Measurements from ENCODE around the gene DGKQ. TPM values are rescaled to one million over a fixed set of nuclear protein-coding genes. Genes with fewer than 3 reads are reported as not detected.

DGKQ gene
- total and polyA plus RNA-seq, 2 of the 13 experiments (the other 11 are each of a cell fraction or from before 2014, with no cell fraction given), result 4.5 to 7.2 TPM

DNA sequence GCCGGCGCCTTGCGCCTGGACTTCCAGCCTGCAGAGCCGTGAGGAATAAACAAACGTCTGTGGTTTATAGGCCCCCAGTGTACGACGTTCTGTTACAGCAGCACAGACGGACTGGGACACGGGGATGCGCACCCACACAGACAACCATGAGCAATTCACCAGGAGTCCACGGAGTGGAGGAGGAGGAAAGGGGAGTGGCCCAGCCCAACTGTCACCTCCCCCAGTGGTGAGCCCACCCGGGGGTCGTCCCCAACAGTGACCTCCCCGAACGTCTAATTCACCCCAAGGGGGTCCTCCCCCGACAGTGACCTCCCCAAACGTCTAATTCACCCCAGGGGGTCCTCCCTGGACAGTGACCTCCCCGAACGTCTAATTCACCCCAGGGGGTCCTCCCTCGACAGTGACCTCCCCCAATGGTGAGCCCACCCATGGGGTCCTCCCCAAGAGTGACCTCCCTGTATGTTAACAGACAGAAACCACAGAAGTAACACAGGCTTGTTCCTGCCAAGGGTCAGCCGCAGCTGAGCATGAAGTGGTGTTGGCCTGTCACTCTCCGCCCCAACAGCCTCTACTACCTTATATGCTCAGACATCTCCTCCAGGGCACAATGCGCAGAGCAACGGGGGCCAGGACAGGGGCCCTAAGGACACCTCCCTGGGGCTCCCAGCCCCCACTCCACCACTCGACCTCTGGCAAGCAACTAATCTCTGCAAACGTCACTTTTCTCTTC is 47.4 kb downstream of the DGKQ start:
- FAIRE-seq (no peak), DNase-seq (ENCODE audit: low spot score) (no peak), ATAC-seq (no peak)
- in situ Hi-C loops (cut with HindIII; ENCODE audit: extremely low pct_ligation_motif_present, low pct_unique_long_range_greater_than_20kb), result no loop called here
- no peak overlapping the region for H3K9ac ChIP-seq (ENCODE audit: insufficient read depth, low read depth, low read length)
- intact Hi-C loops (cut with micrococcal nuclease; ENCODE audit: unreplicated experiment), result loop anchor here (1.0 kb wide), 1 partner anchor 61 kb away; the partner anchor contains the start of gene IDUA
- BruUV-seq (replicated peaks), result no TSS peak
- ChIA-PET CTCF (ENCODE audit: low intra/inter-chr PET ratio, low total read pairs) (interaction anchor here (0.9 kb wide), 1 partner anchor 61 kb away, joined by 5 read pairs; the partner anchor contains the start of gene IDUA), POLR2A (no interaction called here)
- peaks cover 28% of the 10 kb centered on the region for H4K20me1 ChIP-seq (ENCODE audit: insufficient read depth, low read length)
- no peak overlapping the region for H3K27ac ChIP-seq (ENCODE audit: extremely low read length, insufficient read depth, low read length)
- no peaks in the 10 kb centered on the region; a peak in 1 of 5 replicates for H3K27me3 ChIP-seq (ENCODE audit: control insufficient read depth in 1 of 2, insufficient read depth in 2 of 2, low read length in 2 of 2)
- no peak overlapping the region for H3K4me3 ChIP-seq (replicated peaks in 1 of 3; ENCODE audit: insufficient read depth in 1 of 3, low read depth in 2 of 3, low read length in 3 of 3)
- peaks cover 0 to 13% of the 10 kb centered on the region in 2 experiments; a peak in 2 of 5 replicates for H3K36me3 ChIP-seq (replicated peaks in 1 of 2; ENCODE audit: control insufficient read depth in 1 of 2, insufficient read depth in 2 of 2, low read length in 2 of 2)
- H2AFZ ChIP-seq (ENCODE audit: low read length), result no peak overlapping the region
- 92% methylated on average over 22 of the region's 26 CpGs for WGBS (ENCODE audit: low lambda C conversion rate)
- H3K4me1 ChIP-seq (ENCODE audit: insufficient read depth, low read length), result peaks cover 28% of the 10 kb centered on the region
- no peaks in the 10 kb centered on the region for H3K9me3 ChIP-seq (ENCODE audit: low read length)
- no peak overlapping the region for H3K4me2 ChIP-seq (ENCODE audit: low read depth, low read length)
- H3K79me2 ChIP-seq (ENCODE audit: insufficient read depth, low read length), result peaks cover 75% of the 10 kb centered on the region
- TF ChIP-seq, protein P1, sequence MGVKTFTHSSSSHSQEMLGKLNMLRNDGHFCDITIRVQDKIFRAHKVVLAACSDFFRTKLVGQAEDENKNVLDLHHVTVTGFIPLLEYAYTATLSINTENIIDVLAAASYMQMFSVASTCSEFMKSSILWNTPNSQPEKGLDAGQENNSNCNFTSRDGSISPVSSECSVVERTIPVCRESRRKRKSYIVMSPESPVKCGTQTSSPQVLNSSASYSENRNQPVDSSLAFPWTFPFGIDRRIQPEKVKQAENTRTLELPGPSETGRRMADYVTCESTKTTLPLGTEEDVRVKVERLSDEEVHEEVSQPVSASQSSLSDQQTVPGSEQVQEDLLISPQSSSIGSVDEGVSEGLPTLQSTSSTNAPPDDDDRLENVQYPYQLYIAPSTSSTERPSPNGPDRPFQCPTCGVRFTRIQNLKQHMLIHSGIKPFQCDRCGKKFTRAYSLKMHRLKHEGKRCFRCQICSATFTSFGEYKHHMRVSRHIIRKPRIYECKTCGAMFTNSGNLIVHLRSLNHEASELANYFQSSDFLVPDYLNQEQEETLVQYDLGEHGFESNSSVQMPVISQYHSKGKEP (CRISPR knock-in tag; IDR thresholded peaks at IDR 0.05), result no peak
- TF ChIP-seq TFDP1 (CRISPR knock-in tag; IDR thresholded peaks at IDR 0.05; ENCODE audit: borderline replicate concordance) (no peak), ZNF138 (CRISPR knock-in tag; IDR thresholded peaks at IDR 0.05; ENCODE audit: low read depth) (no peak), CC2D1A (CRISPR knock-in tag; IDR thresholded peaks at IDR 0.05) (no peak), HMGA1 (CRISPR knock-in tag; conservative IDR thresholded peaks at IDR 0.05) (no peak), ZNF547 (CRISPR knock-in tag; IDR thresholded peaks at IDR 0.05) (no peak), MEIS2 (CRISPR knock-in tag; IDR thresholded peaks at IDR 0.05) (no peak), KDM5B (CRISPR knock-in tag; IDR thresholded peaks at IDR 0.05; ENCODE audit: borderline replicate concordance) (no peak), DDIT3 (CRISPR knock-in tag; IDR thresholded peaks at IDR 0.05) (no peak), ADNP (CRISPR knock-in tag; IDR thresholded peaks at IDR 0.05) (no peak), ZNF296 (CRISPR knock-in tag; conservative IDR thresholded peaks at IDR 0.05) (no peak), ZBTB7A (CRISPR knock-in tag; IDR thresholded peaks at IDR 0.05) (no peak)
- TF ChIP-seq, protein P2, sequence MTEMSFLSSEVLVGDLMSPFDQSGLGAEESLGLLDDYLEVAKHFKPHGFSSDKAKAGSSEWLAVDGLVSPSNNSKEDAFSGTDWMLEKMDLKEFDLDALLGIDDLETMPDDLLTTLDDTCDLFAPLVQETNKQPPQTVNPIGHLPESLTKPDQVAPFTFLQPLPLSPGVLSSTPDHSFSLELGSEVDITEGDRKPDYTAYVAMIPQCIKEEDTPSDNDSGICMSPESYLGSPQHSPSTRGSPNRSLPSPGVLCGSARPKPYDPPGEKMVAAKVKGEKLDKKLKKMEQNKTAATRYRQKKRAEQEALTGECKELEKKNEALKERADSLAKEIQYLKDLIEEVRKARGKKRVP (CRISPR knock-in tag; IDR thresholded peaks at IDR 0.05), result no peak
- TF ChIP-seq, protein P3, sequence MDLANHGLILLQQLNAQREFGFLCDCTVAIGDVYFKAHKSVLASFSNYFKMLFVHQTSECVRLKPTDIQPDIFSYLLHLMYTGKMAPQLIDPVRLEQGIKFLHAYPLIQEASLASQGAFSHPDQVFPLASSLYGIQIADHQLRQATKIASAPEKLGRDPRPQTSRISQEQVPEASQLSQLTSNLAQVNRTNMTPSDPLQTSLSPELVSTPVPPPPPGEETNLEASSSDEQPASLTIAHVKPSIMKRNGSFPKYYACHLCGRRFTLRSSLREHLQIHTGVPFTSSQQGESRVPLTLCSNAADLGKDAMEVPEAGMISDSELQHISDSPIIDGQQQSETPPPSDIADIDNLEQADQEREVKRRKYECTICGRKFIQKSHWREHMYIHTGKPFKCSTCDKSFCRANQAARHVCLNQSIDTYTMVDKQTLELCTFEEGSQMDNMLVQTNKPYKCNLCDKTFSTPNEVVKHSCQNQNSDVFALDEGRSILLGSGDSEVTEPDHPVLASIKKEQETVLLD (CRISPR knock-in tag; IDR thresholded peaks at IDR 0.05; ENCODE audit: low read depth), result no peak
- TF ChIP-seq, protein P4, sequence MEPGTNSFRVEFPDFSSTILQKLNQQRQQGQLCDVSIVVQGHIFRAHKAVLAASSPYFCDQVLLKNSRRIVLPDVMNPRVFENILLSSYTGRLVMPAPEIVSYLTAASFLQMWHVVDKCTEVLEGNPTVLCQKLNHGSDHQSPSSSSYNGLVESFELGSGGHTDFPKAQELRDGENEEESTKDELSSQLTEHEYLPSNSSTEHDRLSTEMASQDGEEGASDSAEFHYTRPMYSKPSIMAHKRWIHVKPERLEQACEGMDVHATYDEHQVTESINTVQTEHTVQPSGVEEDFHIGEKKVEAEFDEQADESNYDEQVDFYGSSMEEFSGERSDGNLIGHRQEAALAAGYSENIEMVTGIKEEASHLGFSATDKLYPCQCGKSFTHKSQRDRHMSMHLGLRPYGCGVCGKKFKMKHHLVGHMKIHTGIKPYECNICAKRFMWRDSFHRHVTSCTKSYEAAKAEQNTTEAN (CRISPR knock-in tag; conservative IDR thresholded peaks at IDR 0.05), result no peak
